ENCODE measurements around the gene ATP9B. TPM values are rescaled to one million over a fixed set of nuclear protein-coding genes. Genes with fewer than 3 reads are reported as not detected.

ATP9B gene
- total RNA-seq, 1 donor from 2014 or later: 10.8 TPM

DNA sequence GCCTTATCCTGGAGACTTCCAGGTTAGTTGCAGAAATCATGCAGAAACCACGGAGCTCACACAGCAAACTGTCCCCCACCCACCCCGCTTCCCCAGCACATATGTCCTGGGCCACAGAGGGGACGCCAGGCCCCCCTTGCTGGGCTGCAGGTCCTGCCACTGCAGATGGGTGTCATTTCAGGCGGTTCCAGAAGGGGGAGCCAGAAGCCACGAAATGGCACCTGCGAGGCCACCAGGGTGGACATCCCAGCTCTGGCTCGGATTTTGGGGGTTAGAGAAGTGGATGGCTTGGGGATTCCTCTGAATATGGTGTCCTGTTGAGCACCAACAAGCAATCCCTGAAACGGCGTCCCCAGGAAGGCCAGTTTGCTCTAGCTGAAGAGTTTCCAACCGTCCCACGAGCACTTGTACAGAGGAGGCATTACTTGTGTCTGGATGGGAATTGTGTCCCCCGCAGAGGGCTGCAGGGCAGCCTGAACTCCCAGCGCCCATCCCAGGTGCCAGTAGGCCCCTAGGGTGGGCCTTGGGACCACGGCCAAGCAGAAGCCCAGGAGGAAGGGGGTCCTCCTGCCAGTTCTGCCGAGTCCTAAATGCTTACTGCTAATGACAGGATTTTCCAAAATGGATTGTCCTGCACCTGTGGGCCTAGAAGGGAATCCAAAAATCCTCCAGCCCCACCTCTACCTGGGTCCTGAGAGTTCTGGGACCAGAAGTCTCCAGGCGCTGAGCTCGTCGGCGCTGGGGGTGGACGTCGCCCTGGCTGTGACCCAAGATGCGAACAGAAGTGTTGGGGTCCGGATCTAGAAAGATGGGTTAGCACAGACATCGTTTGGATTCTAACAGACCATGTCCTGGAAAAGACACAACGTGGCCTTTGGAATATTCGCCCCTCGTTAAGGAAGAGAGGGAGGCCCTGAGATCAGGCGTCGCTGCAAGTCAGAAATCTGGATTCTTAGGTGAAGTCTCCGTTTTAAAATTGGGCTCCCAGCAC is 311.9 kb downstream of the ATP9B start:
- DNase-seq (ENCODE audit: low read depth) (peak; percentile 23), FAIRE-seq (no peak)
- H3K27me3 ChIP-seq (ENCODE audit: control insufficient read depth, insufficient read depth, low read length): no peaks in the 10 kb centered on the region

DNA sequence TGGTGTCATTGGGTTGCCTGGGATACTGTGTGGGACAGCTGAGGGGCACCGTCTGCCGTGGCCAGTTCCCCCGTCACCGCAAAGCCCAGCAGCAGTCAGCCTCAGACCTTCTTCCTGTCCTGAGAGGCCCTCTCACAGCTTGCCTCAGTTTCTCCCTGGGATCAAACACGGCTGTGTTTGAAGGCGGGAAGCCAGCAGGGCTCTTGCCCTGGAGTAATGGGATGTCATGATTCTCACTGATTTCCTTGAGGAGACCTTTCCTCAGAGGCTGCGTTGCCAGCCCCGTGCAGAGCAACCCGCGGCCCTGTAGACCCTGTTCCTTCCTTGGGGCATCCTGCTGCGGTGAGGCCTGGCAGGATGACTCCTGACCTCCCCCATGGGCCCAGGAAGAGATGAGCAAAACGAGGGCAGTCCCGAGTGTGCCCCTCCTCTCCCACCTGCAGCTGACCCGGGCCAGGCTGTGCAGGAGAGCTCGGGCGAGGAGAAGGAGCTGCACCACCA is 312.7 kb downstream of the ATP9B start:
- FAIRE-seq: no peak
- H3K4me3 ChIP-seq (ENCODE audit: low read depth, low read length): no peak overlapping the region
- TF ChIP-seq, protein P1, sequence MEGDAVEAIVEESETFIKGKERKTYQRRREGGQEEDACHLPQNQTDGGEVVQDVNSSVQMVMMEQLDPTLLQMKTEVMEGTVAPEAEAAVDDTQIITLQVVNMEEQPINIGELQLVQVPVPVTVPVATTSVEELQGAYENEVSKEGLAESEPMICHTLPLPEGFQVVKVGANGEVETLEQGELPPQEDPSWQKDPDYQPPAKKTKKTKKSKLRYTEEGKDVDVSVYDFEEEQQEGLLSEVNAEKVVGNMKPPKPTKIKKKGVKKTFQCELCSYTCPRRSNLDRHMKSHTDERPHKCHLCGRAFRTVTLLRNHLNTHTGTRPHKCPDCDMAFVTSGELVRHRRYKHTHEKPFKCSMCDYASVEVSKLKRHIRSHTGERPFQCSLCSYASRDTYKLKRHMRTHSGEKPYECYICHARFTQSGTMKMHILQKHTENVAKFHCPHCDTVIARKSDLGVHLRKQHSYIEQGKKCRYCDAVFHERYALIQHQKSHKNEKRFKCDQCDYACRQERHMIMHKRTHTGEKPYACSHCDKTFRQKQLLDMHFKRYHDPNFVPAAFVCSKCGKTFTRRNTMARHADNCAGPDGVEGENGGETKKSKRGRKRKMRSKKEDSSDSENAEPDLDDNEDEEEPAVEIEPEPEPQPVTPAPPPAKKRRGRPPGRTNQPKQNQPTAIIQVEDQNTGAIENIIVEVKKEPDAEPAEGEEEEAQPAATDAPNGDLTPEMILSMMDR (IDR thresholded peaks at IDR 0.05; ENCODE audit: insufficient read depth, low read length, severe bottlenecking): no peak
- H3K36me3 ChIP-seq (ENCODE audit: control insufficient read depth, insufficient read depth, low read length): peaks cover 1% of the 10 kb centered on the region
- no peaks in the 10 kb centered on the region for H3K27me3 ChIP-seq (ENCODE audit: control insufficient read depth, insufficient read depth, low read length)
- no peak for DNase-seq (ENCODE audit: low read depth)

More for the DNA sequence above, 311.9 kb downstream of the ATP9B start:
- TF ChIP-seq, protein P1 (IDR thresholded peaks at IDR 0.05; ENCODE audit: insufficient read depth, low read length, severe bottlenecking): peak; percentile 90
- Histone ChIP-seq H3K4me3 (ENCODE audit: low read depth, low read length) (no peak overlapping the region), H3K36me3 (ENCODE audit: control insufficient read depth, insufficient read depth, low read length) (peaks cover 1% of the 10 kb centered on the region)

DNA sequence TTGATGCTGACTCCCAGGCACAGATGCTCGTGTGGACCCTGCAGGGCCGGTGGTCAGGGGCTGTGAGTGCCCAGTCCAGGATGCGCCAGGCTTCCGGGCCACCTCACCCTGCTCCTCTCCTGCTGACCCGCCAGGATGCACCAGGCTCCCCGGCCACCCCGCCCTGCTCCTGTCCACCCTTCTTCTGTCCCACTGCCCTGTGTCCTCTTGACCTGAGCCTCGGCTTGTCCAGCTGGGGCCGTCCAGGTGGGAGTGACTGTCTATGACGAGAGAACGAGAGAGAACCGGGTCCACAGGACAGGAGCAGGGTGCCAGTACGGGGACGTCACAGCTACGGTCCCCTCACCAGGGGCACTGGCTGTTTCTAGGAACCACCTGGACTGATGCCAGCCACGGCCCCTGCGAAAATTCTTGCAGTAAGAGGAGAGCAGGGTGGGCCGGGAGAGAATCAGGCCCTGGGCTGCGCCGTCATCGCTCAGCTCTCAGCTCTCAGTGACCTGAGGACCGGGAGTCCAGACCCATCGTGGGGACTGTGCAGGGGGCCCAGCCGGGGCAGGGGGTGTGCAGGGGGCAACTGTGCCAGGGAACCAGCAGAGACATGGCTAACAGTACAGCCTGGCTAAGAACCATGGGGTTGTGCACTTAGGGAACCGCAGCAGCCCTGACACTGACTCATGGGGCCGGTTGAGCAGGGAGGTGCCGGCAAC is 313.6 kb downstream of the ATP9B start:
- Histone ChIP-seq H3K36me3 (ENCODE audit: control insufficient read depth, insufficient read depth, low read length) (no peaks in the 10 kb centered on the region), H3K4me3 (ENCODE audit: low read depth, low read length) (no peak overlapping the region), H3K27me3 (ENCODE audit: control insufficient read depth, insufficient read depth, low read length) (no peaks in the 10 kb centered on the region)
- no peak for DNase-seq (ENCODE audit: low read depth)
- FAIRE-seq: no peak
- TF ChIP-seq, protein P1 (IDR thresholded peaks at IDR 0.05; ENCODE audit: insufficient read depth, low read length, severe bottlenecking): no peak

DNA sequence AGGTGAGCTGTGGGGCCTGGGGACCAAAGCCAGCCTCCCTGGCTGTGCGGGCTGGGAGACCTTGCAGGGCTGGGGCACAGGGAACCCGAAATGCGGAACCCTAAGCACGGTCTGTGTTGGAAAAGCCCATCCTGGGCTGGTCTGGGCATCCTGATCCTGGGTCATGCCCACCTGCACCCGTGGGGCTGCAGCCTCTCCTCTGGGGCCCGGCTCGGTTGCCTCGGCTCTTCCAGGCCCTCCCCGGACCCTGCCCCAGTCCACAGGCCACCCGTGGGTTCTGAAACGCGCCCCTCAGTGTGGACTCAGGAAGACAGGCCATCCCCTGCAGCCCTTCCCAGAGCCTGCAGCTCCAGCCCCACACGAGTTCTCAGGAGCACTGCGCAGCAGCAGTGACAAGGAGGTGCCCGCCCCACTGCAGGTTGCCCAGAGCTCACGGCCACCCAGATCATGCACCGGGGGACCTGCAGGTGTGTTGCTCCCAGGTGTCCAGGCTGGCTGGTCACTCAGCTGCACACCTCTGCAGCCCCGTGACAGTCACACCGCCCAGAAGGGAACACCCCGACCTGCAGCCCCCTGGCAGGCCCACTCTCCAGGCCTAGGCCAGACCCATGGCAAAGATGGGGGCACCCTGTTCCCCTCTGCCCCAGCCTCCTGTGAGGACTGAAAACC is 314.3 kb downstream of the ATP9B start:
- TF ChIP-seq, protein P1 (IDR thresholded peaks at IDR 0.05; ENCODE audit: insufficient read depth, low read length, severe bottlenecking): no peak
- FAIRE-seq: no peak
- Histone ChIP-seq H3K36me3 (ENCODE audit: control insufficient read depth, insufficient read depth, low read length) (no peaks in the 10 kb centered on the region), H3K27me3 (ENCODE audit: control insufficient read depth, insufficient read depth, low read length) (no peaks in the 10 kb centered on the region), H3K4me3 (ENCODE audit: low read depth, low read length) (no peak overlapping the region)
- no peak for DNase-seq (ENCODE audit: low read depth)

DNA sequence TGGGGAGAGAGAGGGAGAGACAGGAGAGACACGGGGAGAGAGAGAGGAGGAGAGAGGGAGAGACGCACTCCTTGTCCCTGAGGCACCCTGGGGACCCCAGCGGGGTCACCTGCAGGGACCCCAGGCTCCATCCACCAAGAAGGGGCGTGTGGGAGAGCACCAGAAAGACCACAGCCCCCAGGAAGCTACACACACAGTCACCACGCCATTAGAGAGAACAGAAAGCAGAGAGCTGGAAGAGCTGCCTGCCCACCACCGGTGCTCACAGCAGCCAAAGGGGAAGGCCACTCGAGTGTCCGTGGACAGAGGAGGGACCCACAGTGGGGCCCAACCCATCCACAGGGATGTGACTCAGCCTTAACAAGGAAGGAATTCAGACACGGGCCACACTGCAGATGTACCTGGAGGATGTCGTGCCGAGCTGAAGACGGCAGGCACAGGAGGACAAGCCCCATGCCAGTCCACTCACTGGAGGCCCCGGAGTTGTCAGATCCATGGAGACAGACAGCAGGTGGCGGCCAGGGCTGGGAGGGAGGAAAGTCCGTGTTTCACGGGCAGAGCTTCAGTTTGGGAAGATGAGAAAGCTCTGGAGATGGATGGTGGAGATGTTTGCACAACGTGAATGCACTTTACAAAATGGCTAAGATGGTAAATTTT is 315.1 kb downstream of the ATP9B start:
- DNase-seq (ENCODE audit: low read depth): no peak
- Histone ChIP-seq H3K27me3 (ENCODE audit: control insufficient read depth, insufficient read depth, low read length) (no peaks in the 10 kb centered on the region), H3K36me3 (ENCODE audit: control insufficient read depth, insufficient read depth, low read length) (no peaks in the 10 kb centered on the region), H3K4me3 (ENCODE audit: low read depth, low read length) (no peak overlapping the region)
- TF ChIP-seq, protein P1 (IDR thresholded peaks at IDR 0.05; ENCODE audit: insufficient read depth, low read length, severe bottlenecking): no peak
- no peak for FAIRE-seq
